Psoas muscle (tissue), 8 donors: Measurements from ENCODE around the gene IQCM. TPM values are rescaled to one million over a fixed set of nuclear protein-coding genes. Genes with fewer than 3 reads are reported as not detected.
"Not testable (repeated sequence)": the region's sequence is repeated elsewhere in the genome, so short reads cannot be mapped to it uniquely, and the experiment has no call there.

Source experiments
- ATAC-seq, 4 donors: fragments of 200-7000 bp; cut with Tn5 transposase; one replicate each; pipeline ENCODE4 v1.9.1; 2020; ENCODE audit warnings: moderate library complexity in 3 of 4, mild to moderate bottlenecking in 2 of 4
- DNase-seq, 2 donors: peaks; one replicate each; pipeline ENCODE4 v3.0.0-alpha.2; 2020
- H3K27ac ChIP-seq: fragments of 200-600 bp; one replicate; pipeline ENCODE4 v1.8.0; 2022
- H3K27me3 ChIP-seq, 3 donors: fragments of 200-600 bp in 1 of 3; one replicate each; pipeline versions ENCODE4 v1.6.1 to v1.8.0; 2013 to 2022; ENCODE audit warnings: low read length in 2 of 3, mild to moderate bottlenecking in 2 of 3, moderate library complexity in 1 of 3; ENCODE audit not compliant: insufficient read depth in 3 of 3
- H3K36me3 ChIP-seq, 2 donors: fragments of 200-600 bp in 1 of 2; one replicate each; pipeline versions ENCODE4 v1.6.1 to v1.8.0; 2013 to 2022; ENCODE audit warnings: low read depth in 1 of 2, mild to moderate bottlenecking in 1 of 2, moderate library complexity in 1 of 2; ENCODE audit not compliant: insufficient read depth in 1 of 2
- H3K4me1 ChIP-seq: fragments of 200-600 bp; one replicate; pipeline ENCODE4 v1.8.0; 2022
- H3K4me3 ChIP-seq: fragments of 200-600 bp; one replicate; pipeline ENCODE4 v1.8.0; 2022; ENCODE audit warnings: mild to moderate bottlenecking
- H3K9me3 ChIP-seq: fragments of 200-600 bp; one replicate; pipeline ENCODE4 v1.8.0; 2022
- CTCF ChIP-seq: fragments of 200-600 bp; IDR thresholded peaks from one replicate; pipeline ENCODE4 v1.8.0; 2022; ENCODE audit warnings: antibody characterized with exemption
- WGBS, 3 donors: extraction: QIAGEN DNeasy Blood & Tissue Kit; methylation state at CpG; one replicate each; pipeline versions ENCODE4 v1.1.6 to v1.1.7; 2013; 5-methylcytosine and 5-hydroxymethylcytosine counted together
- intact Hi-C, 2 donors: fragments of 100-400 bp; cut with DNase I; formaldehyde crosslinking; loops; one replicate each; pipeline versions ENCODE4 v1.11.0 to v1.14.2; 2022
- polyA plus RNA-seq, 3 donors: library from polyadenylated mRNA; stranded (reverse); fragments of 200-250 nt; gene quantifications; one replicate each; pipeline ENCODE4 v1.2.3, GENCODE V29; 2013
- total RNA-seq, 4 donors: library from RNA; stranded (reverse); fragmentation: NEBNext Ultra II Directional in 2 of 4; extraction: Animal tissue kit (Norgen Biotek cat#: 25700) in 2 of 4; gene quantifications; one replicate each; pipeline versions ENCODE4 v1.2.1 to v1.2.4, GENCODE V29; 2021 to 2023
- donor health status: healthy with polysubstance abuse.
- donor health status: DM: no; HTN: no; CAD: no; lungs with moderate emphysema.
- donor health status: Bipolar disorder and iron deficiency.
- donor health status: healthy.
- donor health status: DM: yes; HTN: yes; CAD: no.
- donor health status: DM: no; HTN: no; CAD: no.
- donor health status: DM: no; HTN: no; CAD: no.
- donor health status: DM: yes; HTN: yes; CAD: no.

The IQCM gene
- total and polyA plus RNA-seq, 7 donors: 1.1 TPM; not detected in 6

GRCh38 chr4:149486861-149487260 lies 328.8 kb downstream of the IQCM start:
- H3K36me3 ChIP-seq: no peaks in the 10 kb centered on the region
- no peak overlapping the region for H3K4me3 ChIP-seq
- no peak for TF ChIP-seq CTCF
- no peak for DNase-seq
- no peaks in the 10 kb centered on the region for H3K27me3 ChIP-seq
- no peak for ATAC-seq
- intact Hi-C loops: no loop called here
- H3K27ac ChIP-seq: no peak overlapping the region
- H3K9me3 ChIP-seq: no peaks in the 10 kb centered on the region
- no peaks in the 10 kb centered on the region for H3K4me1 ChIP-seq

- DNase-seq, H3K27me3 ChIP-seq, ATAC-seq, H3K27ac ChIP-seq, H3K4me3 ChIP-seq, intact Hi-C loops, H3K36me3 ChIP-seq, H3K9me3 ChIP-seq, H3K4me1 ChIP-seq: not testable (repeated sequence)
- WGBS, 3 donors: 80 to 91% (median 81%) methylated on average over 3 of the region's 3 CpGs
Observed at GRCh38 chr4:149468669-149469068, 347.0 kb downstream of the IQCM start.

- Histone ChIP-seq H3K27me3 (no peaks in the 10 kb centered on the region), H3K4me3 (no peak overlapping the region), H3K9me3 (no peaks in the 10 kb centered on the region), H3K36me3 (no peaks in the 10 kb centered on the region), H3K27ac (no peak overlapping the region), H3K4me1 (no peaks in the 10 kb centered on the region)
- no peak for ATAC-seq
- no peak for DNase-seq
- intact Hi-C loops: no loop called here
- TF ChIP-seq CTCF: no peak
Observed at GRCh38 chr4:149466446-149466845, 349.2 kb downstream of the IQCM start.

GRCh38 chr4:149465955-149466354 lies 349.7 kb downstream of the IQCM start:
- DNase-seq (no peak), ATAC-seq (no peak)
- Histone ChIP-seq H3K27ac (no peak overlapping the region), H3K9me3 (no peaks in the 10 kb centered on the region), H3K27me3 (no peaks in the 10 kb centered on the region), H3K4me3 (no peak overlapping the region), H3K36me3 (no peaks in the 10 kb centered on the region), H3K4me1 (no peaks in the 10 kb centered on the region)
- intact Hi-C loops: no loop called here
- TF ChIP-seq CTCF: no peak
- WGBS, 3 donors: 73 to 80% (median 76%) methylated on average over 1 of the region's 1 CpG

GRCh38 chr4:149443537-149443936 lies 372.1 kb downstream of the IQCM start:
- DNase-seq (no peak), ATAC-seq (no peak)
- intact Hi-C loops: no loop called here
- H3K4me1 ChIP-seq: no peaks in the 10 kb centered on the region
- H3K27ac ChIP-seq: no peak overlapping the region
- H3K9me3 ChIP-seq: no peaks in the 10 kb centered on the region
- H3K36me3 ChIP-seq: no peaks in the 10 kb centered on the region
- H3K4me3 ChIP-seq: no peak overlapping the region
- WGBS, 3 donors: 82 to 87% (median 84%) methylated on average over 2 of the region's 2 CpGs
- TF ChIP-seq CTCF: no peak
- H3K27me3 ChIP-seq: no peaks in the 10 kb centered on the region
